HepG2 (cell line): ENCODE measurements around the gene NUCB1.

Source experiments
- NFE2L2 ChIP-seq: fragments of 150-350 bp; IDR thresholded peaks from 2 replicates; pipeline ENCODE4 v1.6.1; 2014; ENCODE audit warnings: low read length
- ZFP62 ChIP-seq: sonication (generic); formaldehyde crosslinking; IDR thresholded peaks from 2 replicates; pipeline ENCODE4 v1.4.0; 2020; ENCODE audit warnings: missing genetic modification reagents
- ZNF704 ChIP-seq: sonication (generic); formaldehyde crosslinking; IDR thresholded peaks from 2 replicates; pipeline ENCODE4 v1.8.1; 2023; ENCODE audit warnings: mild to moderate bottlenecking, inconsistent platforms, moderate library complexity, missing genetic modification reagents, borderline replicate concordance

- TF ChIP-seq ZNF704 (CRISPR knock-in tag) (no peak), ZFP62 (CRISPR knock-in tag) (no peak), NFE2L2 (no peak)
Observed at GRCh38 chr19:48928164-48929025, 28.3 kb downstream of the NUCB1 start.
